GM12864 (cell line): ENCODE measurements around the gene TCF21.
"Not testable (repeated sequence)": the region's sequence is repeated elsewhere in the genome, so short reads cannot be mapped to it uniquely, and the experiment has no call there.

Experiments
- DNase-seq: peaks from one replicate; pipeline ENCODE4 v3.0.0-alpha.2; 2011; ENCODE audit warnings: low read depth
- H3K4me3 ChIP-seq: 2 replicates; pipeline ENCODE4 v1.5.1; 2011; ENCODE audit warnings: mild to moderate bottlenecking, low read depth, low read length, control low read depth
- CTCF ChIP-seq: IDR thresholded peaks from 2 replicates; pipeline ENCODE4 v1.5.1; 2011; ENCODE audit warnings: low read depth, mild to moderate bottlenecking, moderate library complexity, low read length, control low read depth, inconsistent platforms; ENCODE audit errors: missing control alignments

Gene TCF21

GRCh38 chr6:133919362-133919761 lies 30.4 kb downstream of the TCF21 start:
- no peak overlapping the region for H3K4me3 ChIP-seq
- TF ChIP-seq CTCF, result no peak
- DNase-seq, result no peak

GRCh38 chr6:133921249-133921859 lies 32.4 kb downstream of the TCF21 start:
- TF ChIP-seq CTCF, result peak; percentile 74
- no peak overlapping the region for H3K4me3 ChIP-seq
- DNase-seq, result peak; percentile 40

- peak; percentile 37 for DNase-seq
- no peak overlapping the region for H3K4me3 ChIP-seq
- peak; percentile 63 for TF ChIP-seq CTCF
Measured at GRCh38 chr6:133923938-133924593, 35.2 kb downstream of the TCF21 start.

DNA sequence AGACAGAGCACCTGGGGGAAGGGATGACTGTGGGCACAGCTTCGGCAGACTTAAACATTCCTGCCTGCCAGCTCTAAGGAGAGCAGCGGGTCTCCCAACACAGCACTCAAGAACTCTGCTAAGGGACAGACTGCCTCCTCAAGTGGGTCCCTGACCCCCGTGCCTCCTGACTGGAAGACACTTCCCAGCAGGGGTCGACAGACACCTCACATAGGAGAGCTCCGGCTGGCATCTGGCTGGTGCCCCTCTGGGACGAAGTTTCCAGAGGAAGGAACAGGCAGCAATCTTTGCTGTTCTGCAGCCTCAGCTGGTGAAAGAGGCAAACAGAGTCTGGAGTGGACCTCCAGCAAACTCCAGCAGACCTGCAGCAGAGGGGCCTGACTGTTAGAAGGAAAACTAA lies 42.3 kb downstream of the TCF21 start:
- not testable (repeated sequence) for DNase-seq, H3K4me3 ChIP-seq

GRCh38 chr6:133936352-133936751 lies 47.4 kb downstream of the TCF21 start:
- DNase-seq, result not testable (repeated sequence)

DNA sequence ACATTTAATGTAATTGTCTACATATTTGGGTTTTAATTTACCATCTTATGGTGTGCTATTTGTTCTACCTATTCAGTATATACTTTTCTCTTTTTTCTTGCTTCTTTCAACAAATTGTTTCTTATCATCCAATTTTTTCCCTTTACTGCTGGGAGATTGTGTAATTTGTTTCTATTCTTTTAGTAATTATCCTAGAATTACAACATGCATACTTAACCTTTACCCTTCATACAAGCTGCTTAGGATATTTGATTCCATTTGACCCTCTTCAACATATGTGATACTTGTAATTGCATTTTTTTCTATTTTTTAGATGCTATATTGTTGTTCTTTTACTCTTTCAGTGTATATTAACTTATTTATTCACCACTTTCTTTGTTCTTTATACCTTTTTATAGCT lies 49.0 kb downstream of the TCF21 start:
- no peak for DNase-seq
- H3K4me3 ChIP-seq, result no peak overlapping the region
- no peak for TF ChIP-seq CTCF

More at GRCh38 chr6:133936352-133936751, 47.4 kb downstream of the TCF21 start:
- H3K4me3 ChIP-seq, result not testable (repeated sequence)

GRCh38 chr6:133938533-133938932 lies 49.6 kb downstream of the TCF21 start:
- no peak for TF ChIP-seq CTCF
- no peak for DNase-seq
- no peak overlapping the region for H3K4me3 ChIP-seq
